Type B pancreatic cell (in vitro differentiated cells): ENCODE measurements around the gene UTS2B. TPM values are rescaled to one million over a fixed set of nuclear protein-coding genes. Genes with fewer than 3 reads are reported as not detected.

Experiments used
- DNase-seq: peaks from one replicate; pipeline ENCODE4 v3.0.0; 2021; ENCODE audit warnings: mixed read lengths; ENCODE audit not compliant: unreplicated experiment; ENCODE audit errors: extremely low spot score
- H3K27ac Mint-ChIP-seq: 2 replicates; pipeline ENCODE4 v1.8.0; 2021; ENCODE audit warnings: mild to moderate bottlenecking, mixed read lengths
- H3K27me3 Mint-ChIP-seq: 2 replicates; pipeline ENCODE4 v1.8.0; 2021; ENCODE audit warnings: mixed read lengths
- H3K36me3 Mint-ChIP-seq: 2 replicates; pipeline ENCODE4 v1.8.0; 2021; ENCODE audit warnings: mixed read lengths
- H3K4me1 Mint-ChIP-seq: one replicate; pipeline ENCODE4 v1.8.0; 2021; ENCODE audit warnings: mixed read lengths; ENCODE audit not compliant: unreplicated experiment
- H3K4me3 Mint-ChIP-seq: 2 replicates; pipeline ENCODE4 v1.8.0; 2021; ENCODE audit warnings: mild to moderate bottlenecking, mixed read lengths
- H3K9me3 Mint-ChIP-seq: 2 replicates; pipeline ENCODE4 v1.8.0; 2021; ENCODE audit warnings: mixed read lengths
- total RNA-seq: library from RNA; stranded (reverse); gene quantifications from 2 replicates; pipeline ENCODE4 v1.2.1, GENCODE V29; 2021; ENCODE audit warnings: low replicate concordance
- TF ChIP-seq, protein P1 (sequence below): fragments of 200-600 bp; sonication (generic); conservative IDR thresholded peaks from 2 replicates; pipeline ENCODE4 v1.5.0; 2021; ENCODE audit warnings: antibody characterized with exemption, mild to moderate bottlenecking

Gene UTS2B
- total RNA-seq, 1 donor from 2014 or later: 0.58 TPM

DNA sequence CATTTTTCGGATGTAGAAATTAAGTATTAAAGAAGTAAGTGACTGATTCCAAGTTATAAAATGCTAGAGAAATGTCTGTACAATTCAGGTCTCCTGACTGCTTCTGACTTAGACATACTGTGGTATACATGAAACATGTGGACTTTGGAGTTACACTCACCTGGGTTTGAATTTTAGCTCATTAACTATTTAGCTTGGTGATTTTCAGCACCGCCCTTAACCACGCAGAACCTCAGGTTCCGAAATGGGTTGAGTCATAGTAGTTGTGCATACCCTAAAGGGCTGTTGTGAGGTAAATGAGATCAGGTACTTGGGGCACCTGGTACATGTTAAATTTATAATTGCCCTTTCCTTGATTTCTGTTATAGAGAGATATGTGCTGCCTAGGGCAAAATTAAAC is 32.9 kb upstream of the UTS2B start:
- no peak overlapping the region for H3K4me3 Mint-ChIP-seq
- H3K27ac Mint-ChIP-seq: no peak overlapping the region
- H3K27me3 Mint-ChIP-seq: no peaks in the 10 kb centered on the region
- DNase-seq: no peak
- peaks cover 3% of the 10 kb centered on the region for H3K9me3 Mint-ChIP-seq
- H3K4me1 Mint-ChIP-seq: peaks cover 10% of the 10 kb centered on the region
- TF ChIP-seq, protein P1, sequence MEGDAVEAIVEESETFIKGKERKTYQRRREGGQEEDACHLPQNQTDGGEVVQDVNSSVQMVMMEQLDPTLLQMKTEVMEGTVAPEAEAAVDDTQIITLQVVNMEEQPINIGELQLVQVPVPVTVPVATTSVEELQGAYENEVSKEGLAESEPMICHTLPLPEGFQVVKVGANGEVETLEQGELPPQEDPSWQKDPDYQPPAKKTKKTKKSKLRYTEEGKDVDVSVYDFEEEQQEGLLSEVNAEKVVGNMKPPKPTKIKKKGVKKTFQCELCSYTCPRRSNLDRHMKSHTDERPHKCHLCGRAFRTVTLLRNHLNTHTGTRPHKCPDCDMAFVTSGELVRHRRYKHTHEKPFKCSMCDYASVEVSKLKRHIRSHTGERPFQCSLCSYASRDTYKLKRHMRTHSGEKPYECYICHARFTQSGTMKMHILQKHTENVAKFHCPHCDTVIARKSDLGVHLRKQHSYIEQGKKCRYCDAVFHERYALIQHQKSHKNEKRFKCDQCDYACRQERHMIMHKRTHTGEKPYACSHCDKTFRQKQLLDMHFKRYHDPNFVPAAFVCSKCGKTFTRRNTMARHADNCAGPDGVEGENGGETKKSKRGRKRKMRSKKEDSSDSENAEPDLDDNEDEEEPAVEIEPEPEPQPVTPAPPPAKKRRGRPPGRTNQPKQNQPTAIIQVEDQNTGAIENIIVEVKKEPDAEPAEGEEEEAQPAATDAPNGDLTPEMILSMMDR: no peak
- H3K36me3 Mint-ChIP-seq: peaks cover 51% of the 10 kb centered on the region

DNA sequence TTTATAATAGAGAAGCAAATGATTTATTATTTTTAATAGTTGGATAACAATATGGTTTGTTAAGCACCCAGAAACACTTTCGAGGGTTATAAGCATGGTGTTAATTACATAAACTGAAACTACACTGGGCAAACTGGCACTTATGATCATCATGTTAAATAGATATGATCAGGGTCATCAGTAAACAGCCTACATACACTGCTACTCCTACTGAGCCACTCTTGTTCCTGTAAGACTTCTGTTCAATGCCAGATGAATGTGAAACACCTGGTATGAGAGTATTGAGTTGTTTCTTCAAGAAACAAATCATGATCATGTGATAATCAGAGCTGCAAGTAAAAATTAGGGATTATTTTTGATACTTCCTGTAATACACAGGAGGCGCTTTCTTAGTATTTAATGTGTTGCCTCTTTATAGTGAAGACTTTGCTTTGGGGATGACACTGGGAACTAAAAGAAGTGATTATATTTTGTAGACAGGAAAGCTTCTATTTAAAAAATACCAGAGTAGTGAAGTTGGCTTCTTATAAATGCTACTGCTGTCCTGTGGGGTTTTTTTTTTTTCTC is 32.3 kb upstream of the UTS2B start:
- peaks cover 10% of the 10 kb centered on the region for H3K4me1 Mint-ChIP-seq
- peaks cover 53% of the 10 kb centered on the region for H3K36me3 Mint-ChIP-seq

DNA sequence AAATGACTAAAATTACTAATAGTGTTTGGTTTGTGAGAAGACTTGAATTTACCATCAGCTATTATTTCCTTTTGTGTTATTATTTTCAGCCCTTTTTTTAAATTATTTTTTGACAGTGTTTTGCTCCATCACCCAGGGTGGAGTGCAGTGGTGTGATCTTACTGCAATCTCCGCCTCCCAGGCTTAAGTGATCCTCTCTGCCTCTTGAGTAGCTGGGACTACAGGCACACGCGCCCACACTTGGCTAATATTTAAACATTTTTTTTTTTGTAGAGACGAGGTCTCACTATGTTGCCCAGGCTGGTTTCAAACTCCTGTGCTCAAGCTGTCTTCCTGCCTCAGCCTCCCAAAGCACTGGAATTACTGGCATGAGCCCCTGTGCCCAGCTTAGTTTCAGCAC is 31.7 kb upstream of the UTS2B start:
- Mint-ChIP-seq H3K27me3 (no peaks in the 10 kb centered on the region), H3K9me3 (peaks cover 3% of the 10 kb centered on the region), H3K36me3 (peaks cover 50% of the 10 kb centered on the region), H3K27ac (peak overlapping the region; percentile 95), H3K4me1 (peaks cover 14% of the 10 kb centered on the region), H3K4me3 (no peak overlapping the region)
- TF ChIP-seq, protein P1: no peak
- no peak for DNase-seq

More for the DNA sequence above, 32.3 kb upstream of the UTS2B start:
- peaks cover 3% of the 10 kb centered on the region for H3K9me3 Mint-ChIP-seq
- peak overlapping the region; percentile 26 for H3K4me3 Mint-ChIP-seq
- no peaks in the 10 kb centered on the region for H3K27me3 Mint-ChIP-seq
- DNase-seq: no peak
- TF ChIP-seq, protein P1: no peak
- H3K27ac Mint-ChIP-seq: peak overlapping the region; percentile 95

DNA sequence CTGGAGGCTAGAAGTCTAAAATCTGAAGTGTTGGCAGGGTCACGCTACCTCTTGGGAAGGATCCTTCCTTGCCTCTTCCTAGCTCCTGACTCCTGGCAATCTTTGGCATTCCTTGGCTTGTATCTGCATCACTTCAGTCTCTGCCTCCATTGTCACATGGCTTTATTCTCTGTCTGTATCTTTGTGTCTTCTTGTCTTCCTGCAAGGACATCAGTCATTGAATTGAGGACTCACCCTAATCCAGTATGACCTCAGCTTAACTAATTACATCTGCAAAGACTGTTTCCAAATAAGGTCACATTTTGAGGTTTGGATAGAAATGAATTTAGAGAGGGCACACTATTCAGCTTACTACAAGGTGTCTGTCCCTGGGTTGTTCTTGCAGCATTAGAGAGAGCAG is 31.1 kb upstream of the UTS2B start:
- Mint-ChIP-seq H3K4me1 (peaks cover 17% of the 10 kb centered on the region), H3K4me3 (peak overlapping the region; percentile 53), H3K9me3 (peaks cover 3% of the 10 kb centered on the region), H3K27me3 (no peaks in the 10 kb centered on the region), H3K27ac (peak overlapping the region; percentile 95), H3K36me3 (peaks cover 48% of the 10 kb centered on the region)
- TF ChIP-seq, protein P1: no peak
- no peak for DNase-seq

DNA sequence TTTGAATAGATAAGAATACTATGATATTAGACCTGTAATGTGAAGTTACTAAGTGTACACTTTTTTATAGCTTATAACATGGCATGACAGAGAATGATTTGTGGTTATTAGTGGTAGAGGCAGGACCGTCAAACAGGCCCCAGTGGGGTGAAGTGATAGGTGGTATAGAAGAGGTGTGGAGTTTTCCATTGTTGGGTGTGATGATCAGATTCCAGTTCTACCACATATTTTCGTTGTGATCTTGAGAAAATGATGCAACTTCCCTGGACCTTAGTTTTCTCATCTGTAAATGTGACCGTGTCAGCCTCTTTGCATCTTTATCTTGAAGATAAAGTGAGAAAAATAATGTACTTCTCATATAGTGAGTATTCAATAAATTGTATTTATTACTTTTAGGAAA is 30.3 kb upstream of the UTS2B start:
- Mint-ChIP-seq H3K4me3 (peak overlapping the region; percentile 55), H3K4me1 (peaks cover 21% of the 10 kb centered on the region), H3K36me3 (peaks cover 48% of the 10 kb centered on the region), H3K27me3 (no peaks in the 10 kb centered on the region), H3K27ac (peak overlapping the region; percentile 95), H3K9me3 (peaks cover 3% of the 10 kb centered on the region)
- TF ChIP-seq, protein P1: no peak
- DNase-seq: no peak

DNA sequence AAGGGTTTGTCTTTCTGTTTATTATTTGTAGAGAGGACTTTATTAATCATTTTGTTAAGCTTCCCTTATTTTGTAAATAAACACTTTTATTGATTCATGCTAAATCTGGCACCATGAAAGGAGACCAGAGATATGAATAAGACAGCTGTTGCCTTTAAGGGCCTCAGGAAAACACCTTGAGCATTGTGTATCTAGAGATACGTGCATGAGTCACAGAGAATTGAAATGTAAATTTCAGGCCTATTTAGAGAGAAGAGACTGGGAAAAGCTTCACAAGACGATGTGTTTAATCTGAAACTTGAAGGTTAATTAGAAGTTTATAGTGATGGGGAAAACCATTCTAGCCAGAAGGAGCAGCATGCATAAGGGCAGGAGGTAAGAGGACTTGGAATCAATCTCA is 28.6 kb upstream of the UTS2B start:
- peaks cover 24% of the 10 kb centered on the region for H3K4me1 Mint-ChIP-seq
- H3K9me3 Mint-ChIP-seq: peaks cover 3% of the 10 kb centered on the region
- peak overlapping the region; percentile 32 for H3K4me3 Mint-ChIP-seq
- DNase-seq: no peak
- H3K27ac Mint-ChIP-seq: peak overlapping the region; percentile 95
- H3K36me3 Mint-ChIP-seq: peaks cover 43% of the 10 kb centered on the region
- TF ChIP-seq, protein P1: no peak
- no peaks in the 10 kb centered on the region for H3K27me3 Mint-ChIP-seq
